DMS 273 (cell line): Measurements from ENCODE around the gene PBX2.

Source experiments
- DNase-seq: peaks from one replicate; lab custom pipeline; 2025; ENCODE audit not compliant: unreplicated experiment; lab: John Stamatoyannopoulos, UW

PBX2 gene

GRCh38 chr6:32175322-32175710 is 14.7 kb downstream of the PBX2 start:
- no peak for DNase-seq

GRCh38 chr6:32174416-32174815 is 15.6 kb downstream of the PBX2 start:
- DNase-seq: no peak

- DNase-seq: no peak
Observed at GRCh38 chr6:32173051-32173727, 16.8 kb downstream of the PBX2 start.

GRCh38 chr6:32171234-32171633 is 18.8 kb downstream of the PBX2 start:
- no peak for DNase-seq

GRCh38 chr6:32170294-32170693 is 19.7 kb downstream of the PBX2 start:
- DNase-seq: no peak

- DNase-seq: no peak
Observed at GRCh38 chr6:32168807-32169591, 21.0 kb downstream of the PBX2 start.

- DNase-seq: no peak
Observed at GRCh38 chr6:32168350-32168749, 21.7 kb downstream of the PBX2 start.

GRCh38 chr6:32167761-32168262 is 22.2 kb downstream of the PBX2 start:
- no peak for DNase-seq

GRCh38 chr6:32167154-32167760 is 22.7 kb downstream of the PBX2 start:
- no peak for DNase-seq

- DNase-seq: peak; percentile 27
Observed at GRCh38 chr6:32166411-32167061, 23.5 kb downstream of the PBX2 start.

- DNase-seq: no peak
Observed at GRCh38 chr6:32164295-32164694, 25.7 kb downstream of the PBX2 start, which contains the start of gene EGFL8. Gene EGFL8, plus strand, starts transcription at chr6:32164595. Its CDS starts 1,571 bp downstream, at chr6:32166166.

GRCh38 chr6:32163559-32164258 is 26.3 kb downstream of the PBX2 start:
- DNase-seq: no peak

GRCh38 chr6:32158052-32158451 is 31.9 kb downstream of the PBX2 start:
- no peak for DNase-seq

- no peak for DNase-seq
Observed at GRCh38 chr6:32156891-32157290, 33.1 kb downstream of the PBX2 start.

GRCh38 chr6:32154514-32155161 is 35.4 kb downstream of the PBX2 start:
- DNase-seq: peak; percentile 89

GRCh38 chr6:32153564-32154513 is 36.2 kb downstream of the PBX2 start, which contains the start of gene PPT2:
Gene PPT2, plus strand, starts transcription at chr6:32154141. Its CDS starts 454 bp downstream, at chr6:32154595.
- DNase-seq: peak; percentile 96

GRCh38 chr6:32152769-32153563 is 37.0 kb downstream of the PBX2 start:
- DNase-seq: peak; percentile 59
